HepG2 (cell line): ENCODE measurements around the gene RAB6A. TPM values are rescaled to one million over a fixed set of nuclear protein-coding genes. Genes with fewer than 3 reads are reported as not detected.

ENCODE experiments used
- BORCS8-MEF2B ChIP-seq: sonication (generic); formaldehyde crosslinking; IDR thresholded peaks from 2 replicates; pipeline ENCODE4 v1.8.0; 2022; ENCODE audit warnings: mild to moderate bottlenecking, missing genetic modification reagents
- HDAC2 ChIP-seq: sonication (generic); formaldehyde crosslinking; IDR thresholded peaks from 2 replicates; pipeline ENCODE4 v1.4.0; 2020; ENCODE audit warnings: missing genetic modification reagents
- NFYC ChIP-seq: IDR thresholded peaks from 2 replicates; pipeline ENCODE4 v1.6.1; 2016; ENCODE audit warnings: missing genetic modification reagents, missing compliant biosample characterization
- PHB2 ChIP-seq: fragments of 450-650 bp; IDR thresholded peaks from 2 replicates; pipeline ENCODE4 v1.6.1; 2018; ENCODE audit not compliant: partially characterized antibody
- PITX1 ChIP-seq: sonication (generic); formaldehyde crosslinking; IDR thresholded peaks from 2 replicates; pipeline ENCODE4 v1.5.1; 2020; ENCODE audit warnings: mild to moderate bottlenecking, missing genetic modification reagents
- TFDP2 ChIP-seq: sonication (generic); formaldehyde crosslinking; IDR thresholded peaks from 2 replicates; pipeline ENCODE4 v1.4.0; 2020; ENCODE audit warnings: missing genetic modification reagents
- U2AF2 ChIP-seq: fragments of 200-400 bp; formaldehyde crosslinking; IDR thresholded peaks from 2 replicates; pipeline ENCODE4 v1.6.1; 2017; ENCODE audit warnings: low read depth, mild to moderate bottlenecking, low read length
- ZBTB10 ChIP-seq: sonication (generic); formaldehyde crosslinking; IDR thresholded peaks from 2 replicates; pipeline ENCODE4 v1.4.0; 2020; ENCODE audit warnings: missing genetic modification reagents, borderline replicate concordance
- ZBTB14 ChIP-seq: sonication (generic); formaldehyde crosslinking; IDR thresholded peaks from 2 replicates; pipeline ENCODE4 v1.4.0; 2020; ENCODE audit warnings: missing genetic modification reagents
- ZNF160 ChIP-seq: sonication (generic); formaldehyde crosslinking; IDR thresholded peaks from 2 replicates; pipeline ENCODE4 v1.8.0; 2022; ENCODE audit warnings: mild to moderate bottlenecking, inconsistent platforms, missing genetic modification reagents
- ZNF382 ChIP-seq: sonication (generic); formaldehyde crosslinking; IDR thresholded peaks from 2 replicates; pipeline ENCODE4 v1.5.0; 2020; ENCODE audit warnings: missing genetic modification reagents, mild to moderate bottlenecking, borderline replicate concordance
- ZNF441 ChIP-seq: sonication (generic); formaldehyde crosslinking; IDR thresholded peaks from 2 replicates; pipeline ENCODE4 v1.7.0; 2021; ENCODE audit warnings: missing genetic modification reagents, borderline replicate concordance
- ZNF496 ChIP-seq: sonication (generic); formaldehyde crosslinking; IDR thresholded peaks from 2 replicates; pipeline ENCODE4 v1.8.1; 2023; ENCODE audit warnings: mild to moderate bottlenecking, moderate library complexity, missing genetic modification reagents; ENCODE audit not compliant: insufficient replicate concordance
- ZNF781 ChIP-seq: sonication (generic); formaldehyde crosslinking; IDR thresholded peaks from 2 replicates; pipeline ENCODE4 v1.5.1; 2020; ENCODE audit warnings: borderline replicate concordance, mild to moderate bottlenecking, missing genetic modification reagents; ENCODE audit errors: not compliant biosample characterization
- ZNF850 ChIP-seq: sonication (generic); formaldehyde crosslinking; conservative IDR thresholded peaks from 2 replicates; pipeline ENCODE4 v1.9.0; 2021; ENCODE audit warnings: mild to moderate bottlenecking, missing genetic modification reagents
- polyA plus RNA-seq, 8 experiments: library from polyadenylated mRNA; depleted of rRNA in 3 of 8; stranded (reverse) in 7 of 8; unstranded in 1 of 8; fragments of >200 nt; fragmentation: Illumina TruSeq in 4 of 8; extraction: Trizol in 4 of 8; gene quantifications; 2 replicates each; pipeline versions ENCODE4 v1.2.1 to v1.2.3, GENCODE V29; 2011 to 2016; ENCODE audit warnings: low read depth in 4 of 8, missing spikeins in 1 of 8, mixed read lengths in 1 of 8; ENCODE audit not compliant: insufficient read depth in 1 of 8
- total RNA-seq, 5 experiments: library from RNA; depleted of rRNA; stranded (reverse); fragments of >200 nt; fragmentation: Illumina TruSeq; extraction: Trizol; gene quantifications; 2 replicates each; pipeline ENCODE4 v1.2.3, GENCODE V29; 2016; ENCODE audit warnings: low read depth in 1 of 5
- TF ChIP-seq, protein P1 (sequence below): sonication (generic); formaldehyde crosslinking; conservative IDR thresholded peaks from 2 replicates; pipeline ENCODE4 v1.8.1; 2023; ENCODE audit warnings: missing genetic modification reagents
- TF ChIP-seq, protein P2 (sequence below): sonication (generic); formaldehyde crosslinking; IDR thresholded peaks from 2 replicates; pipeline ENCODE4 v1.4.0; 2020; ENCODE audit warnings: missing genetic modification reagents; ENCODE audit errors: not compliant biosample characterization
- TF ChIP-seq, protein P3 (sequence below): sonication (generic); formaldehyde crosslinking; IDR thresholded peaks from 2 replicates; pipeline ENCODE4 v1.9.0; 2022; ENCODE audit warnings: low read depth, missing genetic modification reagents

The RAB6A gene
- total and polyA plus RNA-seq, 2 of the 13 experiments (the other 11 are each of a cell fraction or from before 2014, with no cell fraction given): 74.3 to 121 TPM

DNA sequence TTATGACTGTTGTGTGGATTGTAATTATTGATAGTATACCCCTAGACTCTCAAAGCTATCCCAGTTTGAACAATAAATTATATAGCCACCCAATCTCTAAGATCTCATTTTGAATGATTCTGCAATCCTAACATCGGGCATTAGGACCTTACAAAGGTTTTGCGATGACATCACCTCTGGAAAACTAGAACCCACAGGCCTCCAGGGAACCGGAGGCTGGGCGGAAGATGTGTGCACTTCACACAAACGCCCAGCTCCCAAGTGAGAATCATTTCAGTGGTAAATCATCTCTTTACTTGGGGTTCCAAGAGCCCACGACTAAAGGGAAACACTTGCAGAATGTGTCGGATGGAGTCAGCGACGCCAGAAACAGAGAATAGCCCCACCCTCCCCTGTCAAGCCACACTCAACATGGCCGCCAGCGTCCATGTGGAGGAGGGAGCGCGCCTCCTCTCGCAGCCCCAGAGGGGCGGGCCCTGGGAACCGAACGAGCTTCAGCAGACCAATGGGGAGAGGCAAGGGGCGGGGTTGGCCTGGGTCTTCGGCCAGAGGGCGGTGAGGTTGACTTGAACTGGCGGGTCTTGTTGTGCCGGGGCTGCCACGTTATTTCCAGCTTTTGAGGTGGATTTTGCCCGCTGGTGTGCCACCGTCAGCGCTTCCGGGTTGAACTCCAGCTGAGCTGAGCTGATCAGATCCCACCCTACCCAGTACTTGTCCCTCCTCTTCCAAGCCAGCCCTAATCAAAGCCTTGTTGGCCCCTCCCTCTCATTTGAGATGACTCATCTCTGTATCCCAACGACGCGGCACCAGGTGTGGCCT, 18.4 kb upstream of the RAB6A start (continued):
- TF ChIP-seq, protein P1, sequence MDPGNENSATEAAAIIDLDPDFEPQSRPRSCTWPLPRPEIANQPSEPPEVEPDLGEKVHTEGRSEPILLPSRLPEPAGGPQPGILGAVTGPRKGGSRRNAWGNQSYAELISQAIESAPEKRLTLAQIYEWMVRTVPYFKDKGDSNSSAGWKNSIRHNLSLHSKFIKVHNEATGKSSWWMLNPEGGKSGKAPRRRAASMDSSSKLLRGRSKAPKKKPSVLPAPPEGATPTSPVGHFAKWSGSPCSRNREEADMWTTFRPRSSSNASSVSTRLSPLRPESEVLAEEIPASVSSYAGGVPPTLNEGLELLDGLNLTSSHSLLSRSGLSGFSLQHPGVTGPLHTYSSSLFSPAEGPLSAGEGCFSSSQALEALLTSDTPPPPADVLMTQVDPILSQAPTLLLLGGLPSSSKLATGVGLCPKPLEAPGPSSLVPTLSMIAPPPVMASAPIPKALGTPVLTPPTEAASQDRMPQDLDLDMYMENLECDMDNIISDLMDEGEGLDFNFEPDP: no peak
- TF ChIP-seq BORCS8-MEF2B (CRISPR knock-in tag) (peak; percentile 47; the same call in 1 of the 2 replicates), ZNF382 (CRISPR knock-in tag) (no peak), ZBTB14 (CRISPR knock-in tag) (peak; percentile 88), ZNF160 (CRISPR knock-in tag) (no peak), NFYC (CRISPR knock-in tag) (peak; percentile 85), HDAC2 (CRISPR knock-in tag) (peak; percentile 44), ZNF781 (CRISPR knock-in tag) (no peak), U2AF2 (no peak), ZNF441 (CRISPR knock-in tag) (no peak), ZBTB10 (CRISPR knock-in tag) (no peak), PHB2 (no peak), TFDP2 (CRISPR knock-in tag) (peak; percentile 84), ZNF850 (CRISPR knock-in tag) (no peak), PITX1 (no peak; the same call in 1 of the 2 replicates), ZNF496 (CRISPR knock-in tag) (no peak)
- TF ChIP-seq, protein P2, sequence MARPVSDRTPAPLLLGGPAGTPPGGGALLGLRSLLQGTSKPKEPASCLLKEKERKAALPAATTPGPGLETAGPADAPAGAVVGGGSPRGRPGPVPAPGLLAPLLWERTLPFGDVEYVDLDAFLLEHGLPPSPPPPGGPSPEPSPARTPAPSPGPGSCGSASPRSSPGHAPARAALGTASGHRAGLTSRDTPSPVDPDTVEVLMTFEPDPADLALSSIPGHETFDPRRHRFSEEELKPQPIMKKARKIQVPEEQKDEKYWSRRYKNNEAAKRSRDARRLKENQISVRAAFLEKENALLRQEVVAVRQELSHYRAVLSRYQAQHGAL (CRISPR knock-in tag): no peak
- TF ChIP-seq, protein P3, sequence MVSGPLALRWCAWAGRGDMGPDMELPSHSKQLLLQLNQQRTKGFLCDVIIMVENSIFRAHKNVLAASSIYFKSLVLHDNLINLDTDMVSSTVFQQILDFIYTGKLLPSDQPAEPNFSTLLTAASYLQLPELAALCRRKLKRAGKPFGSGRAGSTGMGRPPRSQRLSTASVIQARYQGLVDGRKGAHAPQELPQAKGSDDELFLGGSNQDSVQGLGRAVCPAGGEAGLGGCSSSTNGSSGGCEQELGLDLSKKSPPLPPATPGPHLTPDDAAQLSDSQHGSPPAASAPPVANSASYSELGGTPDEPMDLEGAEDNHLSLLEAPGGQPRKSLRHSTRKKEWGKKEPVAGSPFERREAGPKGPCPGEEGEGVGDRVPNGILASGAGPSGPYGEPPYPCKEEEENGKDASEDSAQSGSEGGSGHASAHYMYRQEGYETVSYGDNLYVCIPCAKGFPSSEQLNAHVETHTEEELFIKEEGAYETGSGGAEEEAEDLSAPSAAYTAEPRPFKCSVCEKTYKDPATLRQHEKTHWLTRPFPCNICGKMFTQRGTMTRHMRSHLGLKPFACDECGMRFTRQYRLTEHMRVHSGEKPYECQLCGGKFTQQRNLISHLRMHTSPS (CRISPR knock-in tag): peak; percentile 59; the same call in 1 of the 2 replicates
